Vagina (tissue), 2 donors: ENCODE measurements around the gene PLEKHA6.

Experiments used
- CTCF ChIP-seq, 3 experiments: fragments of 450-650 bp in 2 of 3; fragments of 200-600 bp in 1 of 3; sonication (generic) in 1 of 3; IDR thresholded peaks; one replicate each; pipeline ENCODE4 v1.5.1; 2017 to 2019; ENCODE audit warnings: antibody characterized with exemption in 3 of 3, mild to moderate bottlenecking in 2 of 3, moderate library complexity in 2 of 3
- POLR2A ChIP-seq, 2 donors: fragments of 450-650 bp; IDR thresholded peaks; one replicate each; pipeline ENCODE4 v1.6.1; 2017; ENCODE audit warnings: antibody characterized with exemption in 2 of 2, mild to moderate bottlenecking in 2 of 2, moderate library complexity in 2 of 2

GRCh38 chr1:204327359-204327758 lies 32.4 kb downstream of the PLEKHA6 start:
- TF ChIP-seq CTCF (IDR thresholded peaks at IDR 0.05) (no peak), POLR2A (IDR thresholded peaks at IDR 0.05) (no peak)
